Limb (tissue), 2 donors: Measurements from ENCODE around the gene EXOSC9.
A peak's percentile ranks its signal among the peaks of the same experiment; 100 is the strongest.

Experiments used
- DNase-seq, 2 donors: peaks; one replicate each; pipeline ENCODE4 v3.0.0-alpha.2; 2016; ENCODE audit errors: extremely low spot score in 2 of 2

The EXOSC9 gene

GRCh38 chr4:121823505-121824170 lies 22.5 kb downstream of the EXOSC9 start, which contains the start of gene CCNA2:
CCNA2 (minus strand) TSS chr4:121823883; CDS start chr4:121823628, 255 bp downstream.
- DNase-seq = peak; percentile 95 to 97

GRCh38 chr4:121824171-121824527 lies 23.0 kb downstream of the EXOSC9 start:
- DNase-seq = no peak

GRCh38 chr4:121824950-121825349 lies 23.8 kb downstream of the EXOSC9 start:
- DNase-seq = no peak

GRCh38 chr4:121827853-121828252 lies 26.7 kb downstream of the EXOSC9 start:
- no peak for DNase-seq

GRCh38 chr4:121829511-121829910 lies 28.4 kb downstream of the EXOSC9 start:
- DNase-seq = no peak

- DNase-seq = no peak
Measured at GRCh38 chr4:121838136-121838535, 37.0 kb downstream of the EXOSC9 start.

GRCh38 chr4:121842862-121843261 lies 41.7 kb downstream of the EXOSC9 start:
- DNase-seq = no peak

GRCh38 chr4:121846662-121847061 lies 45.5 kb downstream of the EXOSC9 start:
- DNase-seq = no peak

GRCh38 chr4:121851354-121851753 lies 50.2 kb downstream of the EXOSC9 start:
- no peak for DNase-seq

- DNase-seq = no peak
Measured at GRCh38 chr4:121860121-121860520, 59.0 kb downstream of the EXOSC9 start.

GRCh38 chr4:121861426-121861825 lies 60.3 kb downstream of the EXOSC9 start:
- no peak for DNase-seq

- DNase-seq = no peak
Measured at GRCh38 chr4:121863799-121864198, 62.7 kb downstream of the EXOSC9 start.
